8988T (cell line): Measurements from ENCODE around the gene SLC25A25.

ENCODE experiments used
- DNase-seq: peaks from one replicate; pipeline ENCODE4 v3.0.0; 2011

Gene SLC25A25

DNA sequence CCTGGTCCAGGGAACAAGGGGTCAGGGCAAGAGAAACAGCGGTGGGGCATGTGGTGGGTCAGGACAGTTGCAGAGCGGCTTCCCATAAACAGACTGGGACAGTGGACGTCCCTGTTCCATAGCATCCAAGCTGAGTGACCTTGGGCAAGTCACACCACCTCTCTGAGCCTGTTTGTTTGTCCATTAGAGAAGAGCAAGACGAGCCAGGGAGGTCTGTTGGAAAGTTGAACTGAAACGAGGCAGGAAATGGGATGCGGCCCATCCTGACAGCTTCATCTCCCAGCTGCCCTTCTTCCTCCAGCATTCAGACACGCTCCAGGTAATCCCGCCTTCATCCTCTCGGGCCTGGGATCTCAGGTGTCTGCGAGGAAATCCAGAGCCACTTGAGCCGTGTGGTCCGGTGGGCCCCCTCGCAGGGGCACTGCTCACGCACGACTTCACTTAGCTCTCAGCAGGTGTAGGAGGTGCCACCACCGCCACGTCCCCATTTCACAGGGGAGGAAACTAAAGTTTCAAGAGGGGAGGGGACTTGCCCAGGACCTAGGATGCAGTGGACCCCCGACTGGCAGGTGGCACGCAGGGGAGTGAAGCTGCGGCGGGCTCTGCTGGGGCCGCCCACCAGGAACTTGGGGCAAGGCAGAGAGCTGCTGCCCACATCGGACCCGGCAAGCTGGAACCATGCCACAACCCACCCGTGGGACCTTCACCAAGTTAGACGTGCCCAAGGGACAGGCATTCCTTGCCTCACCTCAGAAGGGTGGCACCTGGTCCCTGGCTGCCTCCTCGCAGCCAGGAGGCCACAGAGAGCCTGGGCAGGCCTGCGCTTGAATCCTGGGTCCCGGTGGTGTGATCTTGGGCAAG, 46.5 kb downstream of the SLC25A25 start:
- no peak for DNase-seq

DNA sequence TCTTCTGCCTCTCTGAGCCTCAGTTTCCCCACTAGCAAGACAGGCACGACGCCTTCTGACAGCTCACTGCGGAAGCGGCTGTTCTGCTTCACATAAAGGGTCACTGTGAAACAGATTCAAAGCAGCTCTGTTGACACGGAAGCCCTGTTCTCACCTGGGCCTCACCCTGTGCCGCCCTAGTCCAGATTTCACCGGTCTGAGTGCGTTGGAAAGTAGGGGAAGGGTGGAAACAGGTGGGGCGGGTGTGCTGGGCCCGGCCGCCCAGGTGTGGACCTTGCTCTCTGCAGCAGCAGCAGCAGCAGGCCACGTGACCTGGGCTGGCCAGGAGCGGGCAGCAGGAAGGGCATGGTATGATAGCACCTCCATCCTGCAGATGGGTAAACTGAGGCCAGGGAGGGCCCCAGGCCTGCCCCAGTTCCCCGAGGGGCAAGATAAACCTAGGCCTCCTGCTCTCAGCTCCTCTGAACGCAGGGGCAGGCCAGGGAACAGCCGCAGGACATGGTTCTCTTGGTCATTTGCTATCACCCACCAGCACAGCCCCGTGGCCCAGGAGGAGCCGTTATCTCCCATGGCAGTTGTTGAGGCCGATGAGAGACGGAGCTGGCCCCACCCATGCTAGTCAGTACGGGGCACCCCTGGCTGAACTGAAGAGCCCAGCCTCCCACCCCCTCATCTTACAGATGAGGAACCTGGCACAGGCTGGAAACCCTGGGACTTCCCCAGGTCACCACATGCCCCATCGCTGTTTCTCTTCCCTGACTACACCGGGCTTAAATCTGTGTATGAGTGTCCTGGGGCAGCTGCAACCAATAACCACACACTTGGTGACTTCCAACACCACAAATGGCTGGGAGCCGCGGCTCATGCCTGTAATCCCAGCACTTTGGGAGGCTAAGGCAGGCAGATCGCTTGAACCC, 47.4 kb downstream of the SLC25A25 start:
- DNase-seq: no peak

DNA sequence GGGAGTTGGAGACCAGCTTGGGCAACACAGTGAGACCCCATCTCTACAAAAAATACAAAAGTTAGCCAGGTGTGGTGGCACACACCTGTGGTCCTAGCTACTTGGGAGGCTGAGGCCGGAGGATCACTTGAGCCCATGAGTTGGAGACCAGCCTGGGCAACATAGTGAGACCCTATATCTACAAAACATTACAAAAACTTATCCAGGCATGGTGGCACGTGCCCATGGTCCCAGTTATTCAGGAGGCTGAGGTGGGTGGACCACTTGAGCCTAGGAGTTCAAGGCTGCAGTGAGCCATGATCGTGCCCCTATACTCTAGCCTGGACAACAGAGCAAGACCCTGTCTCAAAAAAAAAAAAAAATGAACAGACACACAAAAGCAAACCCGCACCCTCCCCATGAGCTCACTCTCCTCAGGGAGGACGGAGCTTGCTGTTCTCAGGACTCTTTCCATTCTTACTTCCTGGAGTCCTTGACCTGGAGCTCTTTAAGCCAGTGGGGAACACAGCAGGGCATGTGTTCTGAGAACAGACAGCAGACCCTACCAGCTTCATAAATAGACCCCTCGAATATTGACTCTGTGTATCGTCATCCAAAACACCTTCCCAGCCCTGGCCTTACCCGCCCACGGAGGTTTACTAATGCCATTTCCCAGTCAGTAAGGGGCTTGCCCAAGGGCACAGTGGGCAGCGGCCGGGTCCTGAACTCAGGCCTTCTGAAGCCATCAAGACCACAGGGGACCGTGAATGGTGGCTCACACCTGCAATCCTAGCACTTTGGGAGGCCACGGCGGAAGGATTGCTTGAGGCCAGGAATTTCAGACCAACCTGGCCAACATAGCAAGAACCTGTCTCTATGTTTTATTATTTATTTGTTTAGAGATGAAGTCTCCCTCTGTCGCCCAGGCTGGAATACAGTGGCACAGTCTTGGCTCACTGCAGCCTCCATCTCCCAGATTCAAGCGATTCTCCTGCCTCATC, 48.4 kb downstream of the SLC25A25 start:
- DNase-seq: no peak

DNA sequence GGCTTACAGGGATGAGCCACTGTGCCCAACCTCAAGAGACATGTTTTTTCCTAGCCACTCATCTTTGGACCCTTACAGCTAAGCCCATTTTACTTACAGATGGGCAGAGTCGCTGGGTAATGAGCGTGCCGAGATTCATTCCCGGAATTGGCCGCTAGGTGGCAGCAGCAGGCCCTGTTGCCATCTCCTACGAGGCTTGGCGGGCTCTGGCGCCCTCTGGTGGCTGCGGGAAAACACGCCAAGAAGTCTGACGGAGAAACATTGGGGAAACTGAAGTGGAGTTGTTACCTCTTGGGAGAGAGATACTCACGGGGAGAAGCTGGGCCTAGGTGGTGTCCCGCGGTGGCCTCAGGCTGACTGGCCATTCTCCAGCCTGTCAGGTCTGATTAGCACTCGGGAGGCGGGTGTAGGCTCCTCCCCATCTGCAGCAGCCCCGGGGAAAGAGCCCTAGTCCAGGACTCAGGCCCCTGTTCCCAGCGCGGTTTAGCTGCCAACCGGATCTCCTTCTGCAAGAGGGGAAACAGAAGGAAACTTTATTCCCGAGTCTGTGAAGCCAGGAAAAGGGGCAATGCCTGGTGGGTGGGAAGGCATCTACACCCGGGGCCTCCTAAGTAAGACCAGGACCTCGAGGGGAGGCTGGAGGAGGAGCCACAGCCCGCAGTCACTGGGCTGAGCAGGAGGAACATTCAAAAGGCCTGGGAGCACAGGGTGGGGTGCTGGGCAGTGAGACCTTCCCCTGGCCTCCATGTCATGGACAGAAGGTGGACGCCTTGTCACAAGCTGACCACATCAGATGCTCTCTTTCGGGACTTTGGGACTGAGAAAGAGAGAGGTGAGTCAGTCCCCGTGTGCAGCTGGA, 49.8 kb downstream of the SLC25A25 start:
- DNase-seq: peak; percentile 74

DNA sequence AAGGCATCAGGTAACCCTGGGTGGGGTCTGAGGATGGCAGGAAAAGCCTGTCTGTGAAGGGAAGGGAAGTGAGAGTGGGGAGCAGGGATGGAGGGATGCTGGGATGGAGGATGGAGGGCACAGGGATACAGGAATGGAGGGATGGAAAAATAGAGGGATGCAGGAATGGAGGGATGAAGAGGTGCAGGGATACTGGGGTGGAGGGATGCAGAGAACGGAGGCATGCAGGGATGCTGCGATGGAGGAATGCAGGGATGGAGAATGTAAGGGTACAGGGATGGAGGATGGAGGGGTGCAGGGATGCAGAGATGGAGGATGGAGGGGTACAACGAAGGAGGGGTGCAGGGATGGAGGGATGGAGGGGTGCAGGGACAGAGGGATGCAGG, 50.4 kb downstream of the SLC25A25 start:
- DNase-seq: no peak

DNA sequence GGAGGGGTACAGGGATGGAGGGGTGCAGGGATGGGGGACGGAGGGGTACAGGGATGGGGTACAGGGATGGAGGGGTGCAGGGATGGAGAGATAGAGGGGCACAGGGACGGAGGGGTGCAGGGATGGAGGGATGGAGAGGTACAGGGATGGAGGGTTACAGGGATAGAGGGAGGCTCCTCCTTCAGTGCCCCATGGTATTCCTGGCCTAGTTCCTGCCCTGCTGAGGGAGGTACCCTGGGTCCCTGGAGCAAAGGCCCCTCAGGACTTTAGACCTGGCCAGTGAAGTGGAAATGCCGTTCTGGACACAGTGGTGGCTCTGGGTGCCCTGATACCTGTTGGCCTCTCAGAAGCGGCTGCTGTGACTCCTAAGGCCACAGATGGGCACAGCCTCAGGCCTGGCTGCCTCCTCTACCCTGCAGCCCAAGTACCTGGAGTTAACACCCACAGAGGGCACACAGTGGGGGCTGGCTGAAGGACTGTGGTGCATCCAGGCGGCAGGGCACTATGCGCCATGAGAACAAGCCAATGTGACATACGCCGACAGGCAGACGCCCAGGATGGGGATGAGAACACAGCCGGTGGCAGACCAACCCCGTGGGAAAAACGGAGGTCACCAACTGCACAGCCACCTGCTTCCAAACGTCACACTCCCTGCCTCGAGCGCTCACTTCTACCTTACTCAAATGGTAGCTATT, 51.1 kb downstream of the SLC25A25 start:
- DNase-seq: no peak

DNA sequence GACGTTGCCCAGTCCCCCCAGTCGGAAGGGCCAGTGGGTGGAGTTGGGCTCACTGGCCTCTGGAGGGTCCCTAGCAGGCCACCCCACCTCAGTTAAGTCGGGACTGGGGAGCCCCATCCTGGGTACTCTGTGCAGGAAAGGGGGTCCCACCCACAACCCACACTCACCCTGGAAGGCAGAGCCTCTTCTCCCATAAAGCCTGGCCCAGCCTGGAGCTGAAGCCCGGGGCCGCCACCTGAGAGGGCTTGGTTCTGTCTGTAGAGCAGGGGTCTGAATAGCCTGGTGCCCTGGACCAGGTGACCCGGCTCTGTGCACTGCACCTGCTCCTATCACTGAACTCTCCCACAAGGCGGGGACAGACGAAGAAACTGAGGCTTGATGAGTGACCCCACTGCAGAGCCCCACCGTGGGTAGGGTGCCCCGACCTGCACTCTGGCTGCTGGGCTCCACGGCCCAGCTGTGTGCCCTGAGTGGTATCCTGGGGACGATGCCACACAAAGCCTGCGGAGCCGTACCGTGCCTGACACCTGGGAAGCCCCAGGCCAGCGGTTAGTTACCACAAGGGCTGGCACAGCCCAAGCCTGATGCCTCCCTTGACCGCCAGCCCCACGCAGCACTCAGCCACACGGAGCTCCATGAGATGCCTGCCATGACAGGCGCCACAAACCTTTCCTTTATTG, 52.2 kb downstream of the SLC25A25 start:
- DNase-seq: no peak

DNA sequence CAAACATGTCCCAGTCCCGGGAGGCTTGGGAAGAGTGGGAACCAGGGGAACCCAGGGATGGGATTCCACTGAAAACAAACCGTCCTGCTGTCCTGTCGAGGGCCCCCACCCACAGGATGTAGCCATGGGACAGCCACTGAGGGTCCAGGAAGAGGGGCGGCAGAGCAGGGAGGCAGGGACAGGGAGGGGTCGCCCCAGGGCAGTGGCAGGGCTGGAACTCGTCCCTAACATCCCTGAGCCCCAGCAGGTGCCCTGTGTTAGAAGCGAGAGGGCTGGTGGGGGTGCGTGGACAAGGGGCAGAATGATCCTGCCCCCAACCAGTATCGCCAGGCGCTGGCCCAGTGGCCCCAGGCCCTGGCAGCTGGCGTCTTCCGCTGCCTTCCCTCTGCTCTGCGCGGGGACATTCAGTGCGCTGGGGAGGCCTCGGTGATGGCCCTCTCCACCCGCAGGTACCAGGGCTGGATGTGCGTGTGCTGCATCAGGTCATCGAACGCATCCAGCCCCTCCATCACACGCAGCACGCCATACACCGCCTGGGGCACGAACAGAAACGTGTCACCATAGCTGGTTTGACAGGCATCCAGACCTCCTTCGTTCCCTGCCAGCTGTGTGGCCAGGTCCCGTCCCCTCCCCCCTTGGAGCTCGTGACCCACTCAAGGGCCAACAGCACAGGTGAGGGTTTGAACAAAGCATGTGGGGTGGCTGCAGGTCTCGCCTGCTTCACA, 52.9 kb downstream of the SLC25A25 start:
- no peak for DNase-seq

DNA sequence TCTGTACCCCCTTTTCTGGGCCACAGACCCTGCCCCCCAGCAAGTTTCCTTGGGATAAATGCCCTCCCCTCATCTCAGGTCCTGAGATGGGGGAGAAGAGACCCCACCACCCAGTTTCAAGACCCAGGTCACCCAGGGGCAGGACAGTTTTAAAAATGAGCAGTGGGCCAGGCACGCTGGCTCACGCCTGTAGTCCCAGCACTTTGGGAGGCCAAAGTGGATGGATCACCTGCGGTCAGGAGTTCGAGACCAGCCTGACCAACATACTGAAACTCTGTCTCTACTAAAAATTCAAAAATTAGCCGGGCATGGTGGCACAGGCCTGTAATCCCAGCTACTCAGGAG, 53.4 kb downstream of the SLC25A25 start:
- no peak for DNase-seq

DNA sequence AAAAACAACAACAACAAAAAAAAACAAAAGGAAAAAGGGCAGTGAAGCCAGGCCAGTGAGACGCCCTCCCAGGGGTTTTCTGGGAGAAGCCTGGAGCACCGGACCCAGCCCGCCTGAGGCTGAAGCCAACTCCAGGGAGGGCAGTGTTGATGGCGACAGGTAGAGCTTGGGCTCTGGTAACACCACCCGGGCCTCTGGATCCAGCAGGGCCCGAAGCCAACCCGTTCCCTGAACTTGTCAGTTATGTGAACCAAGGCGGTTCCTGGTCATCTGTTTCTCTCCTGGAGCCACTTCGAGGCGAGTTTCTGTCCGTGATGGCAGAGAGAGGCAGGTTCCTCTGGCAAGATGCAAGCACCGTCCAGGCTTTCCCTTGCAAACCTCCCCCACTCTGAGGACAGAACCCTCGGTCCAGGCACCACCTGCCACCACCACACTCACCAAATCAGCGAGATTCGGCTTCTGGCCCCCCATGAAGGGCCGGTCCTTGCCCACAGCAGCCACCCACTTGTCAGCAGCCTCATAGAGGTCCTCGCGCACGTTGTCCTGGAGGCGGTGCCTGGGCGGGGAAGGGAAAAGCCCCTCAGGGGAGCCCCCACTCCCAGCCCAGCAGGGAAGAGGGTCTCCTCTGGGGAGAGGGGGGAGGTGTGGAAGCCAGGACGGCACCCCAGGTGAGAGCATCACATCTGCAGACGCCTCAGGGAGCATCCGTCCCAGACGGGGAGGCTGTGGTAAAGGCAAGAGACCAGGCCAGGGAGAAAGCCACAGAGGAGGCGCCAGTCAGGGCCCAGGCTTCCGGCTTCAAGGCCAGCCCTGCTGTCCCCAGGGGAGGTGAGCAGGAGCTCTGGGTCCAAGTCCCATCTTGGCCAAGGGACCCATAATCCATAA, 54.1 kb downstream of the SLC25A25 start:
- no peak for DNase-seq

DNA sequence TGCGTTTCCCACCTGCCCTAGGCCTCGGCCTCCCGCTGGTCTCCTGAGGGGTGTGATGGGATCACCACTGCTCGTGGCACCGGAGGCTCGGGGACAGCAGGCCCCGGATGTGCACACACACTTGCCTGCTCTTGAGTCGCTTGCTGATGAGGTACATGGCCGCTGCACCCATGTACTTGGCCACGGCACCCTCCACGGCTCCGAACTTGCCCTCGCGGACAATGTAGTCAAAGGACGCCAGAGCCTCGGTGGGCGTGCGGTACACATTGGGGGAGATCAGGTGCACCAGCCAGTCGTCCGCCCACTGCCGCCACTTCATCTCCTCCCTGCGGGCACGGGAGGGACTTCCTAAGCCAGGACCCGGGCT, 54.8 kb downstream of the SLC25A25 start:
- no peak for DNase-seq

DNA sequence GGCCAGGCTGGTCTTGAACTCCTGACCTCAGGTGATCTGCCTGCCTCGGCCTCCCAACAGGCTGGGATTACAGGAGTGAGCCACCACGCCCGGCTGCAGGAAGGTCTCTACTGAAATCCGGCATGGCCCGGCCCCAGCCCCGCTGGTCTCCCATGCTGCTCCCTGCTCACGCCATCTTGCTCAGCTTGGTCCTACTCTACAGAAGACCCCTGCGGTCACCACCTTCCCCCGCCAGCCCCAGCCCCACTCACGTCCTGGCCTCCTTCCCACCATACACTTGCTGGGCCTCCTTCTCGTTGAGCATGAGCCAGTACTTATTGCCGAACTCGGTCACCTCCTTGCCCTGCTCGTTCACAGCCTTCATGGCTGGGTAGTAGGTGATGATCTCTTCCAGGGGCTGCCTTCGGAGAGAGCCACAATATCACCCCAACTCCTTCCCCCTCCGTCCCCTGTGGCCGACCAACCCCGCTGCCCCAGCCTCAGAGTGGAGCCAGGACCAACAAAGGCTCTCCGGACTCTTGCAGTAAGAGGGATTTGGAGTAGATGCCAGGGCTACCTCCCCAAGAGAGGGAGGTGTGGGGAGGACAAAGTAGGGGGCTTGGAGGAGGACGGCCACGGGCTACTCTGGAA, 55.5 kb downstream of the SLC25A25 start:
- DNase-seq: no peak

DNA sequence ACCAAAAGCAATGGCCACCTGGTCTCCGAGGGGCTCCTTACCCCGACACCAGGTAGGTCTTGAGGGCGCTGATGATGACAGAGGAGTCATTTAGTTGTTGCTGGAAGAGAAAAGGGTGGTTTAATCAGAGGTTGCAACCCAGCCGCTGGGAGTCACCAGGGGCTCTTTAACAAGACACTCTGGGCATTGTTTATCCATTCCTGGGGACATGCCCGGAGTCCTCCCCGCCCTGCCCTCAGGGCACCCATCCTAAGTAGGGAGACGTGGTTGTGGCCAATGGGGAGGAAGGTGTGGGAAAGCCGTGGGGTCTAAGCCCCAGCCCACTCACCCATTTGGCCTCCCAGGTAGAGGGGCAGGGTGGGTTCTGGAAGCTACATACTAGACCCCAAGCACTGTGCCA, 56.4 kb downstream of the SLC25A25 start:
- no peak for DNase-seq

DNA sequence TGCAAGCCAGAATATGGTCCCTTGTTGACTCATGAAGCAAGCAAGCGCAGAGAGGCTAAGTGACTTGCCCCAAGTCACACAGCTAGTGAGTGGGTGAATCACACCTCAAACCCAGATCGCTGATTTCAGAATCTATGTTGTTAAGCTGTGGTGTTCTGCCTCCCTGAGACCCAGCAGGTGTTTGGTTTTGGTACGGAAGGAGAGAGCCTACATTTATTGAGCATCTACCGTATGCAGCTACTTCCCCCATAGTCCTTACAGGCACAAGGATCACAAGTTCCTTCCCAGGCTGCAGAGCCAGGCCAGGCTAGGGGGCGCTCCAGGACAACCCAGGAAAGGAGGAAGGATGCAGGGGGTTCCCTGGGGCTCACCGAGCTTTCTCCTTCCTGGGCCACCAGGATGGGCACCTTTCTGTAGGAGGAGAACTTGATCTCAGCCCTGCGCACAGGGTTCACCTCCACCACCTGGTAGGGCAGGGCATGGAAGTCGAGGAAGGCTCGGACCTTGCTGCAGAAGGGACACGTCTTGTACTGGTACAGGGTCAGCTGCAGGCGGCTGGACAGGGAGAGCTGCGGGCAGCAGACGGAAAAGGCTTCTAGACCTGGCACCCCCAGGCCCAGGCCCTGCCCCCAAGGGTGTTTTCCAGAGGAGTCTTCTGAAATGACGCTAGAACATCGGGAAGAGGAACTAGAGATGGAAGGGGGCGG, 57.0 kb downstream of the SLC25A25 start:
- no peak for DNase-seq

DNA sequence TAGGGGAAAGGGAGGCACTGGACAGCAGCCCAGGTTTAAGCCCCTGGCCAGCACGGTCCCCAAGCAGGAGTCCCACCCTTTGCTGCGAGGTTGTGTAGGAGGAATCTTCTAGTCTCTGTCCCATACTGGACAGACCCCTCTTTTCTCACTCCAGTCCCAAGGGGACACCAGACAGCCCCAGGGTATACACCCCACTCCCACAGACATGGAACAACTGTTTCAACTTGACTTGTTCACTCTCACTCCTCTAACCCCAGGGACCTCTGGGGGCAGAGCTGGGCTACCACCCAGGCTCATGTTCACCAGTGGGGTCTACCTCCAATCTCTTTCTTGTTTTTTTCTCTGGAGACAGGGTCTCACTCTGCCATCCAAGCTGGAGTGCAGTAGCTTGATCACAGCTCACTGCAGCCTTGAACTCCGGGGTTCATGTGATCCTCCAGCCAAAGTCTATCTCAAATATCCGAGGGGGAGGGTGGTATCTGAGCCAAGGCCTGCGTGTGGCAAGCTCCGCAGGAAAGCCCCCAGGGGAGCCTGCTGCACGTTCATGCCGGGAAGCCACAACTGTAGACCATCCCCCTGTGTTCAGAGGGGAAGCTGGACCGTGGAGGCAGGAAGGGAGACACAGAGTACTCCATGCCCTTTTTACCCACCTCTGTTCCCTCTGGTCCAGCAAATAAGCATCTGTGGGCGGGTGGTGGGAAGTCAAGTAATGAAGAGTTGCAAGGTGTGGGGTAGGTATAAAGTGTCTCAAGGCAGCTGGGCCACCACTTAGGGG, 57.7 kb downstream of the SLC25A25 start:
- DNase-seq: no peak

DNA sequence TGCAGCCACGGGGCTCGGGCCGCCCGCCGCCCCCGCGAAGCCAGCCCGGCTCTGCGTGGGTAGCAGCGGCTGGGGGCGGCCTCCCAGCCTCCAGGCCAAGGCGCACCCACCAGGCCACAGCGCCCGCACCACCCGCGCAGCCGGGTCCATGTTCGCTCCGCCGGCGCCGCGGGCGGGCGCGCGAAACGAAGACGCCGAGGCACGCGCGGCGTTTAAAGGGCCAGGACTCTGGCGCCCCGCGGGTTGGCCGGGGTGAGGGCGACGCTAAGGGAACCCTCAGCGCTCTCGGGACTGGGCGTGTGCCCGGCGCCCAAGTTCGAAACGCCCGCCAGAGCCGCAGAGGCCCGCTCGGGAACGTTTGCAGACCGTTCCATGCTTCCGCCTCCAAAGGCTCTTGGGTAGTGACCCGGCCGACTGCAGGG, 59.5 kb downstream of the SLC25A25 start, which contains the start of gene PTGES2:
PTGES2 (minus strand) TSS at position 162 of the 422 bp plus-strand sequence; CDS start at position 150, 12 bp downstream.
- no peak for DNase-seq
